ENCODE data around the gene ERN2. TPM values are rescaled to one million over a fixed set of nuclear protein-coding genes. Genes with fewer than 3 reads are reported as not detected.

The ERN2 gene
- total and polyA plus RNA-seq, 2 of the 13 experiments (the other 11 are each of a cell fraction or from before 2014, with no cell fraction given): 2.2 to 3.5 TPM

GRCh38 chr16:23679986-23680336 is 33.1 kb downstream of the ERN2 start (continued):
- TF ChIP-seq AFF4 (CRISPR knock-in tag; IDR thresholded peaks at IDR 0.05) (no peak), KDM6A (CRISPR knock-in tag; IDR thresholded peaks at IDR 0.05; ENCODE audit: low read depth) (no peak), ZNF335 (CRISPR knock-in tag; IDR thresholded peaks at IDR 0.05) (no peak), MYC (CRISPR knock-in tag; IDR thresholded peaks at IDR 0.05; ENCODE audit: borderline replicate concordance) (no peak), ATF7-NPFF (CRISPR knock-in tag; IDR thresholded peaks at IDR 0.05; ENCODE audit: low read depth) (no peak), ZBTB38 (CRISPR knock-in tag; IDR thresholded peaks at IDR 0.05) (0 out of 2 replicates have a peak, but pooled peaks have one; percentile 40), SAFB2 (CRISPR knock-in tag; IDR thresholded peaks at IDR 0.05; ENCODE audit: borderline replicate concordance, low read depth) (no peak; the same call in 1 of the 2 replicates), ZNF30 (CRISPR knock-in tag; IDR thresholded peaks at IDR 0.05) (0 out of 2 replicates have a peak, but pooled peaks have one; percentile 64), RFXAP (CRISPR knock-in tag; IDR thresholded peaks at IDR 0.05; ENCODE audit: borderline replicate concordance) (peak; percentile 50; the same call in 1 of the 2 replicates), ZNF350 (CRISPR knock-in tag; IDR thresholded peaks at IDR 0.05; ENCODE audit: borderline replicate concordance, low read depth) (no peak; the same call in 1 of the 2 replicates), ETV5 (CRISPR knock-in tag; IDR thresholded peaks at IDR 0.05; ENCODE audit: borderline replicate concordance) (0 out of 2 replicates have a peak, but pooled peaks have one; percentile 7), ZNF607 (CRISPR knock-in tag; IDR thresholded peaks at IDR 0.05; ENCODE audit: borderline replicate concordance) (0 out of 2 replicates have a peak, but pooled peaks have one; percentile 1), STAT5B (CRISPR knock-in tag; IDR thresholded peaks at IDR 0.05) (no peak), MZF1 (CRISPR knock-in tag; IDR thresholded peaks at IDR 0.05; ENCODE audit: borderline replicate concordance) (0 out of 2 replicates have a peak, but pooled peaks have one; percentile 74), NFE2 (CRISPR knock-in tag; IDR thresholded peaks at IDR 0.05) (no peak), SNAPC5 (CRISPR knock-in tag; IDR thresholded peaks at IDR 0.05; ENCODE audit: borderline replicate concordance) (no peak), ZNF572 (CRISPR knock-in tag; IDR thresholded peaks at IDR 0.05) (0 out of 2 replicates have a peak, but pooled peaks have one; percentile 56), ELF4 (CRISPR knock-in tag; IDR thresholded peaks at IDR 0.05; ENCODE audit: borderline replicate concordance) (no peak), ZMYM3 (CRISPR knock-in tag; IDR thresholded peaks at IDR 0.05) (0 out of 2 replicates have a peak, but pooled peaks have one; percentile 2), BORCS8-MEF2B (CRISPR knock-in tag; IDR thresholded peaks at IDR 0.05) (no peak), EEA1 (CRISPR knock-in tag; IDR thresholded peaks at IDR 0.05; ENCODE audit: borderline replicate concordance) (no peak), NFKB2 (CRISPR knock-in tag; IDR thresholded peaks at IDR 0.05; ENCODE audit: borderline replicate concordance) (0 out of 2 replicates have a peak, but pooled peaks have one; percentile 8), MED13 (CRISPR knock-in tag; IDR thresholded peaks at IDR 0.05) (no peak)
- TF ChIP-seq, protein P1, sequence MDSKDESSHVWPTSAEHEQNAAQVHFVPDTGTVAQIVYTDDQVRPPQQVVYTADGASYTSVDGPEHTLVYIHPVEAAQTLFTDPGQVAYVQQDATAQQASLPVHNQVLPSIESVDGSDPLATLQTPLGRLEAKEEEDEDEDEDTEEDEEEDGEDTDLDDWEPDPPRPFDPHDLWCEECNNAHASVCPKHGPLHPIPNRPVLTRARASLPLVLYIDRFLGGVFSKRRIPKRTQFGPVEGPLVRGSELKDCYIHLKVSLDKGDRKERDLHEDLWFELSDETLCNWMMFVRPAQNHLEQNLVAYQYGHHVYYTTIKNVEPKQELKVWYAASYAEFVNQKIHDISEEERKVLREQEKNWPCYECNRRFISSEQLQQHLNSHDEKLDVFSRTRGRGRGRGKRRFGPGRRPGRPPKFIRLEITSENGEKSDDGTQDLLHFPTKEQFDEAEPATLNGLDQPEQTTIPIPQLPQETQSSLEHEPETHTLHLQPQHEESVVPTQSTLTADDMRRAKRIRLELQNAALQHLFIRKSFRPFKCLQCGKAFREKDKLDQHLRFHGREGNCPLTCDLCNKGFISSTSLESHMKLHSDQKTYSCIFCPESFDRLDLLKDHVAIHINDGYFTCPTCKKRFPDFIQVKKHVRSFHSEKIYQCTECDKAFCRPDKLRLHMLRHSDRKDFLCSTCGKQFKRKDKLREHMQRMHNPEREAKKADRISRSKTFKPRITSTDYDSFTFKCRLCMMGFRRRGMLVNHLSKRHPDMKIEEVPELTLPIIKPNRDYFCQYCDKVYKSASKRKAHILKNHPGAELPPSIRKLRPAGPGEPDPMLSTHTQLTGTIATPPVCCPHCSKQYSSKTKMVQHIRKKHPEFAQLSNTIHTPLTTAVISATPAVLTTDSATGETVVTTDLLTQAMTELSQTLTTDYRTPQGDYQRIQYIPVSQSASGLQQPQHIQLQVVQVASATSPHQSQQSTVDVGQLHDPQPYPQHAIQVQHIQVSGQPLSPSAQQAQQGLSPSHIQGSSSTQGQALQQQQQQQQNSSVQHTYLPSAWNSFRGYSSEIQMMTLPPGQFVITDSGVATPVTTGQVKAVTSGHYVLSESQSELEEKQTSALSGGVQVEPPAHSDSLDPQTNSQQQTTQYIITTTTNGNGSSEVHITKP (CRISPR knock-in tag; IDR thresholded peaks at IDR 0.05; ENCODE audit: low read depth): no peak

Measured in HepG2 (cell line).